GM21619 (cell line): ENCODE data around the gene MOGAT2.
"Not testable (repeated sequence)": the region's sequence is repeated elsewhere in the genome, so short reads cannot be mapped to it uniquely, and the experiment has no call there.

ENCODE experiments used
- ATAC-seq: cut with Tn5 transposase; IDR thresholded peaks from one replicate; pipeline ENCODE4 v1.9.1; 2021; ENCODE audit not compliant: unreplicated experiment

The MOGAT2 gene

DNA sequence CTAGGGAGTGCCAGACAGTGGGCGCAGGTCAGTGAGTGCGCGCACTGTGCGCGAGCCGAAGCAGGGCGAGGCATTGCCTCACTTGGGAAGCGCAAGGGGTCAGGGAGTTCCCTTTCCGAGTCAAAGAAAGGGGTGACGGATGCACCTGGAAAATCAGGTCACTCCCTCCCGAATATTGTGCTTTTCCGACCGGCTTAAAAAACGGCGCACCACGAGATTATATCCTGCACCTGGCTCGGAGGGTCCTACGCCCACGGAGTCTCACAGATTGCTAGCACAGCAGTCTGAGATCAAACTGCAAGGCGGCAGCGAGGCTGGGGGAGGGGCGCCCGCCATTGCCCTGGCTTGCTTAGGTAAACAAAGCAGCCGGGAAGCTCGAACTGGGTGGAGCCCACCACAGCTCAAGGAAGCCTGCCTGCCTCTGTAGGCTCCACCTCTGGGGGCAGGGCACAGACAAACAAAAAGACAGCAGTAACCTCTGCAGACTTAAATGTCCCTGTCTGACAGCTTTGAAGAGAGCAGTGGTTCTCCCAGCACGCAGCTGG lies 31.2 kb downstream of the MOGAT2 start:
- not testable (repeated sequence) for ATAC-seq

DNA sequence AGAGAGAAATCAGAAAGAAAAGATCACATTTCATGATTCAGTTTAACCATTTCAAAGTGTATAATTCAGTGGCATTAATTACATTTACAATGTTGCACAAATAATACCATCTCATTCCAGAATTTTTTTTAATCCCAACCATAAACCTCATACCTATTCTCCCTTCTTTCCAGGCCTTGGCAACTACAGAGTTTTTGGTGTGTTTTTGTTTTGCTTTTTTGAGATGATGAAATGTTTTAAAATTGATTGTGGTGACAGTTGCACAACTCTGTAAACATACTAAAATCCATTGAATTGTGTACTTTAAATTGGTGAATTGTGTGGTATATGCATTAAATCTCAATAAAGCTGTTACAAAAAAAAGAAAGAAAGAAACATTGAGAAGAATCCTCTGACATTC lies 37.3 kb downstream of the MOGAT2 start:
- not testable (repeated sequence) for ATAC-seq

DNA sequence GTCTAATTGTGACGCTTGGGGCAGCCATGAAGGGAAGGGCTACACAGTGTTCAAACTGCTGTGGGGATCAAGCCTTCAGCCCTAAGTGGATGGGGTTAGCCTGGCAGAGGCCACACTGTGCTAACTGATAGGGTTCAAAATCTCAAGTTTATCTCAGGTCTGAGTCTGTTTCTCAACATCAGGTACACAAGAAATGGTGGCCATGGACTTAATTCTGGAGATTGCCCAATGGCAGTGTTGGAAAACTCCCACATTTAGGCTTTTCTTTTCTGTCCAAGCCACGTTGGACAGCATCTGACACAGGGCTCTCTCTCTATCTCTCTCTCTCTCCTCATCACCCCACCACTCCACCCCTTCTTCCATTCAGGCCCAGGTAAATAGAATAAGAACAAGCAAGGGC lies 40.0 kb downstream of the MOGAT2 start:
- ATAC-seq, result no peak

DNA sequence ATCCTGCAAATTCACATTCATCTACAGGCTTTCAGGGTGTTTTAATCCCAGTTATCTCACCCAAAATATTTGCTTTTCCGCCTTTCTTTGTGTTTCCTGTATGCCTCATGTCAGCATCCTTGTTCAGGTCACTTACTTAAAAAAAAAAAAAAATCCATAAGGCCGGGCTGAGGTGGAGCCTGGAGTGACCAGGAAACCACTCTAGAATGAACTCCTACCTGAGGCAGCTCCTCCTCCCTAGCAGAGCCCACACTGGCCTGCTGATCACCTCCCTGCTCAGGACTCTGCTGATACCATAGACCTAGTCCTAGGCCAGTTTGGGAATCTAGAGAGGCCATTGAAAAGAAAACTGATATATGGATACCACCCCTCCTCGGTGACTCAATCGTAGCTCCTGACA lies 42.2 kb downstream of the MOGAT2 start:
- ATAC-seq, result no peak

DNA sequence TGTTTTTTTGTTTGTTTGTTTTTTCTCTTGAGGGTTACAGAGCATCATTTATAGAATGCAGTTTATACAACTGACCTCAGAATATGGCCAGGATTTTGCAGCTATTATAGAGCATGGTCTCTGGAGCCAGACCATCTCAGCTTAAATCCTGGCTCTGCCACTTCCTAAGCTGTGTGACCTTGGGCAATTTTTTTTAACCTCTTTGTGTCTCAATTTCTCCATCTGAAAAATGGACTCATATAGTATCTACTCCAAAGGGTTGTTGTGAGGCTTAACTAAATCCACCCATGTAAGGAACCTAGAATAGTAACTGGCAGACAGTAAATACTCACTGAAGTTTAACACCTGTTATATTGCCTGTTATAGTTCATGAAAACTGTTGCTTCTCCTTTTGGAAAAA lies 42.6 kb downstream of the MOGAT2 start:
- no peak for ATAC-seq

DNA sequence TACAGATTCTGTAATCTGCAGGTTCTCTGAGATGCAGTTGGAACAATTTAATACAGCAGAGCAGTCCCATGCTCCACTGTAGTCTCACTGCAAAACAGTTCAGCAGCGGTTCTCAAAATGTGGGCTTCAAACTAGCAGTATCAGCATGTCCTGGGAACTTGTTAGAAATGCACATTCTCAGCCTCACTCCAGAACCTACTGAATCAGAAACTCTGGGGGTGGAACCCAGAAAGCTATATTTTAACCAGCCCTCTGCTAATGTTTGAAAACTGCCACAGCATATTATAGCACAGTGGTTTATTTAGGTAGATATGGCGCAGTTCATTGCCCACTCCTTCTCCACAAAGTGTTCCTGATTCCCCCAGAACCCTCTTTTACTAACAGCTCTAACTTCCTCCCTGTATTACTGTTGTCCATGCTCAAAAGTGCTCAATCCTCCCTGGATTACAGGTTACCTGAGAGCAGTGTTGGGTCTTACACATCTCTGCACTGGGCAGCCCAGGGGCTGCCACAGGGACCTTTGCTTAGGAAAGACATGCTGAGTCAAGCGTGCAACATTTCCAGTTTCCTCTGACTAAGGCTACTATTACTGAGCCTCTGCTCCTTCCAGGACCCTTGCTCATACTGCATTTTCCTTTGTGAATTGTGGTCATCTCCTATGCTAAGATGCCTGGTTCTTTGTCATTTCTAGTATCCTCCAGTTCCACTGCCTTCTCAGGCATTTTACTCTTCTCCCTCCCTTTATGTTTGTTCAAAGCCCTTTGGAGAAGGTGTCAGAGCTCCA lies 43.3 kb downstream of the MOGAT2 start:
- ATAC-seq, result no peak

DNA sequence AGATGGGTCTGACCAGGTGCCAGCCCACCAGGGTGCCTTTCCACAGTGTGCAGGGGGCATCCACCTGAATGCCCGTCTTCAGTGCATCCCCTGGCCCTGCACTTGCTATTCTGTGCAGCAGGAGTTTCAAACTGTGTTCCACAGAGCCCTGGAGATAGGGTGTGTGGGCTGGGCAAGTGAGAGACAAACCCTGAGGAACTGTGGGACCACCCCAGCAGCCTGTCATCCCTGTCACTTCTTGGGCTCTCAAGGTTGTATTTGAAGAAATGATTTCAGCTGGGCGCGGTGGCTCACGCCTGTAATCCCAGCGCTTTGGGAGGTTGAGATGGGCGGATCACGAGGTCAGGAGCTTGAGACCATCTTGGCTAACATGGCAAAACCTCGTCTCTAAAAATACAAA lies 44.5 kb downstream of the MOGAT2 start:
- no peak for ATAC-seq

DNA sequence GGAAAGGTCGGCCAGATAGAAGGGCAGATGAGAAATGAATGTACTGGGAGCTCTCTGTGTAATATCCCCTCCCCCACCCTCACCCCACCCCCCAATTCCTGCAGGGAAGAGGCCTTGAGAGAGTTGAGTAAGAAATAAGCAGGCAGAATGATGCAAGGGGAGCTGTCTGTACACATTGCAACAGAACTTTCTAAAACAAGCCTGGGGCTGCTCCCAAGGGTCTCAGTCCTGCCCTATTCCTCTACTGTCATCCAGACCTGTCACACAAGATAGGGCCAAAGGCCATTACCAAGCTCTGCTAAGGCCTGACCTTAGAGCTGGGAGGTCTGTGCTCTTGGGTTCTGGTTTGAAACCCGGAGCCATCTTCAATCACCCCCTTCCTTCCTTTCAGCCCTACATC lies 45.2 kb downstream of the MOGAT2 start:
- no peak for ATAC-seq

DNA sequence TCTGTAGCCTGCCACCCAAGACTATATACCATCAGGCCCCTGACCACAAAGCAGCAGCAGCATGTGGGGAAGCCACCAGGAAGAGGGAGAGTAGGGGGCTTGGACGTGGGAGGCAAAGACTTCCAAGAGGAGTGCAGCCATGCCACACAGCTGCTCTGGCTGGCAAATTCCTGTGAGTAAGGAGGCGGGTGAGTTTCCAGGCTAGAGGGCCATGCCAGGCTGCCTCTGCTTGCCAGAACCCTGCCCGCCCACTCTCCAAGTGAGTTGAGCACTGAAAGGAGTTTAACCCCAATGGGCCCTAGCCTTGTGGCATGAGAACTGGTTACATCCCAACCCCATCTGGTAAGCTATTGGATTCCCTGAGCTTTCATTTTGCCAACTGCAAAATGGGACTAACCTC lies 46.2 kb downstream of the MOGAT2 start:
- no peak for ATAC-seq

DNA sequence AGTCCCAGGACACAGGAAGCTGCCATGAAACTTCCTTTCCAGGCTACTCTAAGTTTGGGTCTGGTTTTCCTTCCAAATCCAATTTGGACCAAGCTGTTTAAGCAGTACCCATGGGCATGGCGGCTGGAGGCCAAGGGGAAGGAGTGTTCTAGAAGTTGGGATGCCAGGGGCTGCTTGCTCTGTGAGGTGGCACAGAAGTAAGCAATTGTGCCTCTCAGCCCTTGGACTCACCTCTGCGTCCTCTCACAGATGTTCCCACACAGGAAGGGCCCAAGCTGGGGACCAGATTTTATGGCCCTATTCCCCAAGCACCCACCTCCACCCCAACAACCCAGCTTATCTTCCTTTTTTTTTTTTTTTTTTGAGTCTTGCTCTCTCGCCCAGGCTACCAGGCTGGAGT lies 47.5 kb downstream of the MOGAT2 start:
- no peak for ATAC-seq

DNA sequence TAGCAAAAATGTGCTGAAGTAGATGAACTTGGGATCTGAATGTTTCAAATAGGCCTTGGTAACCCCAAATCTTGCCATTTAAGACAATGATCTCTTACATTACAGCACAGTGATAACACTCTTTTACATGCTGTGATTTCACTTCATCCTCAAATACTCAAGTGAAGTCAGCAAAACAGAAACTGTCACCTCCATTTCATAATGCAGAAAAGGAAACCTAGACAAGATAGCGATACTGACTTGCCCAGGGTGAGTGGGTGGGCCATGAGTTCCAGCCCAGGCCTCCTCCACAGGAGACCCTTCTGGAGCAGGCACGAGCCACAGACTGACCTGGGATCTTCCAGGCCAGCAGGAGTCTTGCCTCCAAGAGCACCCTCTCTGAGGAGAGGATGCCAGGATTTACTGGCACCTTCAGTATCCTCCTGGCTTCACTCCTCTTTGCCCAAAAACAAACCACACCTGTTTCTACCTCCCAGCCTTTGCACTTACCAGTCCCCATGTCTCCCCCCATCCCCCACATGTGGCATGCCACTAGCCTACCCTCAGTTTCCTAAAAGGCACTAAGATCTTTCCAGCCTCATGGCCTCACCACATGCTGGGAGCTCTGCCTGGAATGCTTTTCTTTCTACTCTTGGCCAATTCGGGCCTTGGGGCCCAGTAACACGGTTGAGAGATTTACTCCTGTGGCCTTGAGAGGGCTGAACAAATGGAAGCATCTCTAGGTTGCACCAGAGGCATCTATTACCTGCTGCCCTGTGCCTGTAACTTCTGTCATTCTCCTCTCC lies 49.0 kb downstream of the MOGAT2 start:
- no peak for ATAC-seq

DNA sequence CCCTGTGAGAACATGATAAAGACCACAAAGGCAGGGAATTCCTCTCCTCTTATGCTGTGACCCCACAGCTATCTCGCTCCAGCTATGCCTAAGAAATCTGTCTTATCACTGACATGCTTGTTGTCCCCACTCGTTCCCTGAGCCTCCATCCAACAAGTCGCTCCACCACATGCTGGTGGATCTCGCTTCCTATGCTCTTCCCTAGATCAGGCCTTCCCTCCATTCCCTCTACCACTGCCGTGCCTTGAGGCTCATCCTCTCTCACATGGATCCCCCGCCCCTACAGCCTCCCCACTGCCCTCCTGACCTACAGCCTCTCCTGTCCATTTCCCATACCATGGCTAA lies 49.6 kb downstream of the MOGAT2 start:
- no peak for ATAC-seq

DNA sequence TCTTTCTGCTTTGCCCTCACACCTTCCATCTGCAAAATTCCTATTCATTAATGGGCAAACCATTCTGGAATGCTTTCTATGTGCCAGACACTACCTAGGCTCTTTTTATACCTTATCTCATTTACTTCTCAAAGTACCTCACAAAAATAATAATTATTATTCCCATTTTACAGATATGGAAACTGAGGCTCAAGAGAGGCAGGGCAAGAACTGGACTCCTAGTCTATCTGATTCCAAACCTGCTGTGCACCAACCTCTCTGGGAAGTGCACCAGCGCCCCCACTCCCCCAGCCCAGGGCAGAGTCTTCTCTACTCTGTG lies 50.1 kb downstream of the MOGAT2 start:
- no peak for ATAC-seq

DNA sequence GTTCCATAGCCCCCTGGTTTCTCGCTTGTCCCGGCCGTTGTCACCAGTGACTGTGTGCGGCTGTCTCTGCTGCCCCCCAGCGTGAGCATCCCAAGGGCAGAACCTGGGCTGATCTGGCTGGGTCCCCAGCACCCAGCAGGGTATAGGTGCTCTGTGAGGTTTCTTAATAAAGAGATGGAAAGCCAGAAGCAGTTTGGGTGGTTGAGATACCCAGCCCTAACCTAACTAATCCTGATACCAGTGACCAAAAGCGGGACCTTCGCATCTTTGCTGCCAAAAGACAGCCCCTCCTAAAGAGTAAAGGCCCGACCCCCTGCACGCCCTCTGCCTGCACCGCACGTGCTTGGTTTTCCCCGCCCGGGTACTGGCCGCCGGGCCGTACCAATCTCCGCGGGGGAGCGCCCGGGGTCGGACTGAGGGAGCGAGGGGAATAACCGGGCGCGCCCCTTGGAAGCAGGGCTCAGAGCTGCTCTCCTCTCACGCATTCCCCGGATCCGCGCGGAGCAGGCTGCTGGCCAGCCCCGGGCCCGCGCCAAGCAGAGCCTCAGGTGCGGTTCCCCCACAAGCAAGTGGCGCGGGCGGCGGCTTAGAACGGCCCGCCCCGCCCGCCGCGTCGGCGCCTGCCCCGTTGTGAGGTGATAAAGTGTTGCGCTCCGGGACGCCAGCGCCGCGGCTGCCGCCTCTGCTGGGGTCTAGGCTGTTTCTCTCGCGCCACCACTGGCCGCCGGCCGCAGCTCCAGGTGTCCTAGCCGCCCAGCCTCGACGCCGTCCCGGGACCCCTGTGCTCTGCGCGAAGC lies 50.7 kb downstream of the MOGAT2 start, which contains the start of gene DGAT2:
Gene DGAT2 (plus strand): TSS at position 667 of the 797 bp plus-strand sequence. CDS start 214 bp downstream, outside the sequence.
- ATAC-seq, result peak; percentile 63

DNA sequence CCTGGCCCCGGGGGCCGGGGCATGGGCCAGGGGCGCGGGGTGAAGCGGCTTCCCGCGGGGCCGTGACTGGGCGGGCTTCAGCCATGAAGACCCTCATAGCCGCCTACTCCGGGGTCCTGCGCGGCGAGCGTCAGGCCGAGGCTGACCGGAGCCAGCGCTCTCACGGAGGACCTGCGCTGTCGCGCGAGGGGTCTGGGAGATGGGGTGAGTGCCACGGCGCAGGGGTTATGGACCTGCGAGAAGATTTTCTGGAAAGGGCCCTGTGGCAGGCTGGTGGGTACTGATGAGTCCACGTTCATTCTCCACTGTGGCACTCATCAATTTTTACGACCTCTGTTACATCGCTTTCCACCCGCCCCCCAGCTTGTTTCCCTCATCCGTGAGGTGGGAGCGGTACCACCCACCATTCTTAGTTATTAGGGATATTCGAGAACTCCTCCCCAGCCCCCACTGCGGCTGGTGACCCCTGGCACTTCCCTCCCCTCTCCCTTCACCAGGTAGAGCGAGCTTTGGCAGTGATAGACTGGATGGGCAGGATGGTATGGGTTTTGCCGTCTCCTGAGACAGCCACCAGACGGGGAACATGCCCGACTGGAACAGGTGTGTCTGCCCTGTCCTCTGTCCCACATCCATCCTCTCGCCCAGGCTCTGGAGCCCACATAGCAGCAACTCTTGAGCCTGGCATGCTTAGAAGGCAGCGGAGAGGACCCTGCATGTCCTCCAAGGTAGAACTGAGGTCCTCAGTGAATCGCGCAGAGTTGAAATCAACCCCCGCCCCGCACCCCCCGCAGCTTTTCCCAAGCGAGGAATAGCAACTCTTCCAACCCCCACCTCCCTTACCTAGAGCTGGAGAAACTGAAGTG lies 51.5 kb downstream of the MOGAT2 start:
- no peak for ATAC-seq

DNA sequence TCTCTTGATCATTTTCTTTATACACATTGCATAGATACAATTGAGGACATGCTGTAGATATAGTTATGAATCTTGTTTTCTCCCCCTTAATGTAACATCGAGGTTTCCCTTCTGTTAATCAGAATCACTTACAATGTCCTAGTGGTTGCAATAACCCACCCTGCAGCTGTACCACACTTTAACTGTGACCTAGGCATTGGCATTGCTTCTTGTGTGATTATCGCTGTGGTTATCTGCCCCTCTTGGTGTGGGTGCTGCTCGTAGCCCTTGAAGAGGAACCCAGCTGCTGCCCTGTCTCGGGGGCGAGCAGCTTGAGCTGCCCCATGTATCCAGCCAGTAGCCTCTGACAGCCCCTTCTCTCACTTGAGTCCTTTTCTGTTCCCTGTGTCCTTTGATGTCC lies 52.5 kb downstream of the MOGAT2 start:
- no peak for ATAC-seq

DNA sequence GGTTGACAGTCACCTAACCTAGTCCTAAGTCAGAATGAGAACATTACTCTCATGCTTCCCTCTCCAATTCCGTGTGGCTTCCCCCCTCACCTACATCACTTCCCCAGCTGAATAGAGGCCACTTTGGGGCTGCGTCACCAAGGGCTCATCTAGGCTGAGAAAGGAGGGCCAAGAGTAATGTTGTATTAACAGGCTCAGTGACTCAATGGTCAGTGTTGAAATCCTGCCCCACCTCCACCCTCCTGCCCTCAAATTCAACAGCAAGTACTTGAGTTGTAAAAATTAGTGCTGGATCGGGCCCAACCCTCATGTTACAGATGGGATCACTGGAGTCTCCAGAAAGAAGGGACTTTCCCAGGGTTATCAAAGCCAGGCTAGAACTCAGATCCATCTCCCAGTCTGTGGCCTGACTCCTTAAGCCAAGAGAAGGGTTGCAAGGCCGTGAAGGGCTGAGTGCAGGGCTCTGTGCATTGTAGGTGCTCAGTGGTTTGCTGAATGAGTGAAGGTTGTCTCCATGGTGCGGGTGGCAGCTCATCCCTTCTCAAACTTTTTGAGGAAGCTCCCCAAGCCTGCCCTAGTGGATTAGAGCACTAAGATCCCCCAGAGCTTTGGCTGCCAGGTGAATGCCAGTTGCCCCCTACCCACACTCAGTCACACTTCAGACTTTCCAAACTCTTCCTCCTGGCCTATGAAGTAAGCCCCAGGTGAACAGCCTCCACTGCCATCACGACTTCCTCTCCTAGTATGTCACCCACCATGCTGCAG lies 54.2 kb downstream of the MOGAT2 start:
- no peak for ATAC-seq

DNA sequence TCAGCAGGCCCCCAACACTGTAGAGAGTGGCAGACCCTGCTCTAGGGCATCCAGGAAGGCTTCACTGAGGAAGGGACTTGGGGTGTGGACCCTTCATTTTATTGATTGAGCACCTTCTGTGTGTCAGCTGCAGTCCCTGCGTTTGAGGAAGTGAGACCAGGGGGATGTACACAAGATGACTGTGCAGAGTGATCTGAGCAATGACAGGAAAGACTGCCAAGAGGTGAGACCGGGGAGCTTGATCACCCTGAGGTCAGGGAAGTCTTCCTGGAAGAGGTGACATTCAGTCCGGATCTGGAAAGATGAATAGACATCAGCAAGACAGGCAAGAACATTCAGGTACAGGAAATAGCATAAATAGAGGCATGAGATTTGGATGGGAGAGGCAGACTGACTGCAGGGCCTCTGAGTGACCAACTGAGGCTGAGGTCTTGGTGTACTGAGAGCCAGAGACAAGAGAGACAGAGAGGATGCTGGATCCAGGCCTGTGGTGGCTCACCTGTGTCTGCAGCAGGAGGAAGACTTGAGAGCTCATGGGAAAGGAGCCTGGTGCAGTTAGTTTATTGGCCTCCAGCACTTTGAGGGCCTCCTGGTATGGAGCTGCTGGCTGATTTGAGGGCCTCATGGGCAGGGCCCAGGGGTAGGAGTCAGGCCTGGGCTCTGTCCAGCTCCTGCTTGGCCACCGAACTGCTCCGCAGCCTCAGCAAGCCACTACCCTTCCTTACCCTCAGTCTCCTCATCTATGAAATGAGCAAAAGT lies 56.1 kb downstream of the MOGAT2 start:
- ATAC-seq, result peak; percentile 78

DNA sequence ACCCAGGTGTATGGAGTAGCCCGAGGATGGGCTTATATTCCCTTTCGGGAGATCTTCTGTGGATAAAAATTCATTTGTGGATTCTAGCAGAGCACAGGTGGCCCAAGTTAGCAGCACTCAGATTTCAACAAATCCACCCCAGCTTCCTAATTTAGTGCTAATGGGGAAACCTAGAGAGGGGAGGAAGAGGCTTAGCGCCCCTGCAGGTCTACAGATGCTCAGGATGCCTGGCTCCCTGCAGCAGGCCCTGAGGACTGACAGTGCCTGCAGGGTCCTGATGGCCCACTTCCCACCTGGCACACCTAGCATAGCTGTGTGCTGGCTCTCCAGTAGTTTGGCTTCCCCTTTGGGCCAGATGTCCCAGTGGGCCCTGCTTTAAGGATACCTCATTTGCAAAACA lies 57.4 kb downstream of the MOGAT2 start:
- no peak for ATAC-seq
